Endodermal cell (in vitro differentiated cells): ENCODE results near the gene FUT8. TPM values are rescaled to one million over a fixed set of nuclear protein-coding genes. Genes with fewer than 3 reads are reported as not detected.

Source experiments
- DNase-seq: peaks from one replicate; pipeline ENCODE4 v3.0.0-alpha.2; 2017
- H3K27ac ChIP-seq: 2 replicates; pipeline ENCODE4 v1.5.1; 2013; ENCODE audit warnings: mild to moderate bottlenecking, low read depth, low read length, moderate library complexity
- H3K27me3 ChIP-seq: 2 replicates; pipeline ENCODE4 v1.6.1; 2013; ENCODE audit warnings: mild to moderate bottlenecking, low read length, moderate library complexity; ENCODE audit not compliant: insufficient read depth, control insufficient read depth, poor library complexity, severe bottlenecking
- H3K36me3 ChIP-seq: 2 replicates; pipeline ENCODE4 v1.7.0; 2013; ENCODE audit warnings: mild to moderate bottlenecking, low read length, moderate library complexity; ENCODE audit not compliant: control insufficient read depth, insufficient read depth
- H3K4me1 ChIP-seq: one replicate; pipeline ENCODE4 v1.7.0; 2013; ENCODE audit warnings: low read length; ENCODE audit not compliant: control insufficient read depth, insufficient read depth
- H3K4me3 ChIP-seq: 2 replicates; pipeline ENCODE4 v1.5.1; 2013; ENCODE audit warnings: mild to moderate bottlenecking, low read length, moderate library complexity
- H3K9ac ChIP-seq: 2 replicates; pipeline ENCODE4 v1.6.1; 2013; ENCODE audit warnings: mild to moderate bottlenecking, low read length, moderate library complexity; ENCODE audit not compliant: poor library complexity, severe bottlenecking; ENCODE audit errors: extremely low read depth
- H3K9me3 ChIP-seq: 2 replicates; pipeline ENCODE4 v1.6.1; 2013; ENCODE audit warnings: mild to moderate bottlenecking, low read length, moderate library complexity; ENCODE audit not compliant: control insufficient read depth
- H3K27ac Mint-ChIP-seq: 2 replicates; pipeline ENCODE4 v1.8.0; 2020; ENCODE audit warnings: mixed read lengths
- H3K27me3 Mint-ChIP-seq: 2 replicates; pipeline ENCODE4 v1.8.0; 2021; ENCODE audit warnings: mild to moderate bottlenecking, mixed read lengths; ENCODE audit not compliant: insufficient read depth
- H3K36me3 Mint-ChIP-seq: 2 replicates; pipeline ENCODE4 v1.8.0; 2020; ENCODE audit warnings: low read depth, mixed read lengths
- H3K4me1 Mint-ChIP-seq: 2 replicates; pipeline ENCODE4 v1.8.0; 2020; ENCODE audit warnings: mixed read lengths
- H3K4me3 Mint-ChIP-seq: 2 replicates; pipeline ENCODE4 v1.8.0; 2020; ENCODE audit warnings: mild to moderate bottlenecking, moderate library complexity, mixed read lengths
- H3K9me3 Mint-ChIP-seq: 2 replicates; pipeline ENCODE4 v1.8.0; 2020; ENCODE audit warnings: mild to moderate bottlenecking, mixed read lengths
- CTCF ChIP-seq: fragments of 200-600 bp; sonication (generic); conservative IDR thresholded peaks from 2 replicates; pipeline ENCODE4 v1.5.0; 2021; ENCODE audit warnings: antibody characterized with exemption, mild to moderate bottlenecking
- WGBS, 2 experiments: methylation state at CpG; one replicate each; pipeline versions ENCODE4 v1.1.5 to v1.1.7; 2013; ENCODE audit warnings: missing lambda C conversion rate in 2 of 2, mixed read lengths in 1 of 2; ENCODE audit not compliant: insufficient coverage in 1 of 2, insufficient read length in 1 of 2; 5-methylcytosine and 5-hydroxymethylcytosine counted together
- total RNA-seq, 2 donors: library from RNA; stranded (reverse); fragmentation: NEBNext Ultra II Directional in 1 of 2; extraction: Animal tissue kit (Norgen Biotek cat#: 25700) in 1 of 2; gene quantifications; 2 replicates in 1 of 2; 3 replicates in 1 of 2; pipeline ENCODE4 v1.2.1, GENCODE V29; 2021

Gene FUT8
- total RNA-seq, 2 donors from 2014 or later = 63.9 to 76.9 TPM

DNA sequence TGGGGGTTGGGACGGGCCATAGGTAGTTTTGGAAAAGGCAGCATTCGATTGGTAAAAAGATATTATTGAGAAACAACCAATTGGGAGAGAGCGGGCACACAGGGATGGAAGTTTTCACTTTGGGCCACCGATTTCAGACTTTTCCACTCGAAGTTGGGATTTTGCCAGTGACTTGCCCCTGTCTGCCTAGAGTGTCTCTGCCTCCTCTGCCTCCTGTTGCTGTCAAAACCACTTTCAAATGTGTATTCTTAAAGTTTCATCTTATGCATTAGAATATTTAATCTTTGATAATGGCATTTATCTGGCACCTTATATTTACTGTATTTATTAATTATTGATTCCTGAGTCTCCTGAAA lies 182.3 kb downstream of the FUT8 start:
- DNase-seq = no peak
- H3K27ac Mint-ChIP-seq = no peak overlapping the region
- TF ChIP-seq CTCF = no peak
- no peaks in the 10 kb centered on the region for H3K36me3 Mint-ChIP-seq
- WGBS, 2 experiments = 94 to 98% methylated on average over 3 to 5 of the region's 5 CpGs
- no peak overlapping the region for H3K4me3 Mint-ChIP-seq
- H3K4me3 ChIP-seq = no peak overlapping the region
- peaks cover 5% of the 10 kb centered on the region for H3K4me1 ChIP-seq
- no peaks in the 10 kb centered on the region for H3K36me3 ChIP-seq
- no peak overlapping the region for H3K9ac ChIP-seq
- no peaks in the 10 kb centered on the region for H3K9me3 Mint-ChIP-seq
- H3K9me3 ChIP-seq = peaks cover 16% of the 10 kb centered on the region
- no peaks in the 10 kb centered on the region for H3K27me3 Mint-ChIP-seq
- no peak overlapping the region for H3K27ac ChIP-seq
- peaks cover 15% of the 10 kb centered on the region for H3K4me1 Mint-ChIP-seq
- no peaks in the 10 kb centered on the region for H3K27me3 ChIP-seq

GRCh38 chr14:65599375-65599774 lies 186.8 kb downstream of the FUT8 start:
- no peaks in the 10 kb centered on the region for H3K36me3 ChIP-seq
- H3K4me3 ChIP-seq = no peak overlapping the region
- H3K27ac ChIP-seq = no peak overlapping the region
- no peak for TF ChIP-seq CTCF
- H3K9ac ChIP-seq = no peak overlapping the region
- Mint-ChIP-seq H3K27ac (no peak overlapping the region), H3K4me1 (peaks cover 10% of the 10 kb centered on the region), H3K36me3 (no peaks in the 10 kb centered on the region), H3K27me3 (no peaks in the 10 kb centered on the region), H3K9me3 (no peaks in the 10 kb centered on the region), H3K4me3 (no peak overlapping the region)
- DNase-seq = no peak
- H3K4me1 ChIP-seq = no peaks in the 10 kb centered on the region
- peaks cover 10% of the 10 kb centered on the region for H3K9me3 ChIP-seq
- no peaks in the 10 kb centered on the region for H3K27me3 ChIP-seq
- WGBS, 2 experiments = 0% methylated on average over 1 of the region's 1 CpG; no CpG with 5 or more reads in 1 of the 2 experiments

GRCh38 chr14:65600742-65601141 lies 188.2 kb downstream of the FUT8 start:
- H3K36me3 Mint-ChIP-seq = no peaks in the 10 kb centered on the region
- H3K4me3 Mint-ChIP-seq = no peak overlapping the region
- H3K27ac Mint-ChIP-seq = no peak overlapping the region
- Histone ChIP-seq H3K4me3 (no peak overlapping the region), H3K36me3 (no peaks in the 10 kb centered on the region), H3K27me3 (no peaks in the 10 kb centered on the region), H3K9me3 (no peaks in the 10 kb centered on the region), H3K9ac (no peak overlapping the region), H3K27ac (no peak overlapping the region), H3K4me1 (no peaks in the 10 kb centered on the region)
- DNase-seq = no peak
- 97 to 100% methylated on average over 1 to 3 of the region's 3 CpGs for WGBS, 2 experiments
- H3K27me3 Mint-ChIP-seq = no peaks in the 10 kb centered on the region
- TF ChIP-seq CTCF = no peak
- H3K9me3 Mint-ChIP-seq = no peaks in the 10 kb centered on the region
- H3K4me1 Mint-ChIP-seq = peaks cover 6% of the 10 kb centered on the region
